A673 (cell line): ENCODE measurements around the gene NR6A1. TPM values are rescaled to one million over a fixed set of nuclear protein-coding genes. Genes with fewer than 3 reads are reported as not detected.

Source experiments
- BruUV-seq: library from RNA; stranded (reverse); fragments of 400-500 nt; replicated peaks from 2 replicates; lab custom pipeline; 2021; lab: Mats Ljungman, UMichigan
- CTCF ChIA-PET: fragments of 300-600 bp; sonication (Branson Sonifier 250); formaldehyde crosslinking; loops from one replicate; lab custom pipeline; 2022; ENCODE audit warnings: antibody characterized with exemption; lab: Charles Lee
- POLR2A ChIA-PET: fragments of 300-600 bp; sonication (Branson Sonifier 250); formaldehyde crosslinking; loops from one replicate; lab custom pipeline; 2022; ENCODE audit warnings: antibody characterized with exemption; ENCODE audit not compliant: low non-redundant PET; lab: Charles Lee
- DNase-seq: peaks from one replicate; pipeline ENCODE4 v3.0.0-alpha.2; 2015; ENCODE audit warnings: low spot score
- H3K27ac ChIP-seq: fragments of 200-600 bp; sonication (generic); 2 replicates; pipeline ENCODE4 v1.5.1; 2016; ENCODE audit warnings: mixed run types, low read depth, mild to moderate bottlenecking, mixed read lengths, antibody characterized with exemption, low read length; ENCODE audit not compliant: poor library complexity, severe bottlenecking
- H3K27me3 ChIP-seq: fragments of 200-600 bp; sonication (generic); replicated peaks from 2 replicates; pipeline ENCODE4 v1.6.1; 2017; ENCODE audit warnings: mixed run types, low read depth, mild to moderate bottlenecking, mixed read lengths, antibody characterized with exemption, low read length; ENCODE audit not compliant: insufficient read depth, poor library complexity
- H3K36me3 ChIP-seq: fragments of 200-600 bp; sonication (generic); 2 replicates; pipeline ENCODE4 v1.6.1; 2016; ENCODE audit warnings: mixed run types, mild to moderate bottlenecking, mixed read lengths, antibody characterized with exemption, low read length; ENCODE audit not compliant: insufficient read depth, poor library complexity, severe bottlenecking
- H3K4me1 ChIP-seq: fragments of 200-600 bp; sonication (generic); 2 replicates; pipeline ENCODE4 v1.6.1; 2017; ENCODE audit warnings: mixed run types, mild to moderate bottlenecking, mixed read lengths, antibody characterized with exemption, low read length; ENCODE audit not compliant: insufficient read depth, poor library complexity, severe bottlenecking
- H3K4me3 ChIP-seq: fragments of 200-600 bp; sonication (generic); 2 replicates; pipeline ENCODE4 v1.5.1; 2016; ENCODE audit warnings: low read depth, mixed run types, mild to moderate bottlenecking, mixed read lengths, low read length; ENCODE audit not compliant: poor library complexity, severe bottlenecking
- H3K9me3 ChIP-seq: fragments of 200-600 bp; sonication (generic); 2 replicates; pipeline ENCODE4 v1.6.1; 2016; ENCODE audit warnings: mixed run types, low read depth, mild to moderate bottlenecking, mixed read lengths, antibody characterized with exemption, low read length; ENCODE audit not compliant: poor library complexity, severe bottlenecking
- CTCF ChIP-seq: fragments of 300-800, 200-600 bp; sonication (generic); conservative IDR thresholded peaks from 2 replicates; pipeline ENCODE4 v1.5.1; 2017; ENCODE audit warnings: low read depth, mild to moderate bottlenecking, antibody characterized with exemption, low read length, moderate library complexity, mixed read lengths
- EZH2 ChIP-seq: fragments of 200-600 bp; sonication (generic); IDR thresholded peaks from 2 replicates; pipeline ENCODE4 v1.6.1; 2017; ENCODE audit warnings: borderline replicate concordance, low read depth, mild to moderate bottlenecking, mixed read lengths, antibody characterized with exemption, low read length; ENCODE audit not compliant: poor library complexity, severe bottlenecking
- intact Hi-C: fragments of 100-400 bp; cut with micrococcal nuclease; formaldehyde crosslinking; loops from one replicate; pipeline ENCODE4 v1.10.0; 2022; ENCODE audit not compliant: unreplicated experiment
- total RNA-seq: library from RNA; stranded (reverse); gene quantifications from 2 replicates; pipeline ENCODE4 v1.2.3, GENCODE V29; 2021

The NR6A1 gene
- total RNA-seq, 1 experiment from 2014 or later = 5.3 TPM

- BruUV-seq = no TSS peak
- Histone ChIP-seq H3K36me3 (no peaks in the 10 kb centered on the region), H3K27me3 (no peaks in the 10 kb centered on the region), H3K4me3 (no peak overlapping the region), H3K4me1 (no peaks in the 10 kb centered on the region), H3K27ac (no peak overlapping the region), H3K9me3 (no peaks in the 10 kb centered on the region)
- CTCF ChIA-PET = no interaction called here
- no peak for DNase-seq
- intact Hi-C loops = no loop called here
- POLR2A ChIA-PET = interaction anchor here (0.5 kb wide), 1 partner anchor 391 kb away, joined by 4 read pairs; no protein-coding TSS in a partner anchor
- no peak for TF ChIP-seq CTCF
- TF ChIP-seq EZH2 = no peak
Measured at GRCh38 chr9:124684169-124684568, 86.9 kb downstream of the NR6A1 start.

- Histone ChIP-seq H3K27me3 (no peaks in the 10 kb centered on the region), H3K4me1 (no peaks in the 10 kb centered on the region), H3K27ac (no peak overlapping the region), H3K36me3 (no peaks in the 10 kb centered on the region), H3K4me3 (no peak overlapping the region), H3K9me3 (no peaks in the 10 kb centered on the region)
- ChIA-PET CTCF (no interaction called here), POLR2A (interaction anchor here (0.5 kb wide), 1 partner anchor 23 kb away, joined by 7 read pairs; no protein-coding TSS in a partner anchor)
- TF ChIP-seq CTCF = no peak
- no peak for TF ChIP-seq EZH2
- BruUV-seq = no TSS peak
- intact Hi-C loops = no loop called here
- DNase-seq = no peak
Measured at GRCh38 chr9:124683043-124683442, 88.1 kb downstream of the NR6A1 start.

- no TSS peak for BruUV-seq
- CTCF ChIA-PET = no interaction called here
- Histone ChIP-seq H3K9me3 (no peaks in the 10 kb centered on the region), H3K36me3 (no peaks in the 10 kb centered on the region), H3K27me3 (no peaks in the 10 kb centered on the region), H3K4me1 (peaks cover 1% of the 10 kb centered on the region), H3K4me3 (no peak overlapping the region), H3K27ac (no peak overlapping the region)
- DNase-seq = no peak
- intact Hi-C loops = no loop called here
- POLR2A ChIA-PET = no interaction called here
- TF ChIP-seq CTCF = no peak
- TF ChIP-seq EZH2 = no peak
Measured at GRCh38 chr9:124680714-124681390, 90.3 kb downstream of the NR6A1 start.
